Erythroblast (primary cell): ENCODE measurements around the gene SLC17A7.

ENCODE experiments used
- GATA1 ChIP-seq: IDR thresholded peaks from 2 replicates; pipeline ENCODE4 v1.6.1; 2011; ENCODE audit warnings: low read depth, mild to moderate bottlenecking, control low read depth, low read length, moderate library complexity
- POLR2A ChIP-seq: IDR thresholded peaks from 2 replicates; pipeline ENCODE4 v1.6.1; 2011; ENCODE audit warnings: mild to moderate bottlenecking, low read length

DNA sequence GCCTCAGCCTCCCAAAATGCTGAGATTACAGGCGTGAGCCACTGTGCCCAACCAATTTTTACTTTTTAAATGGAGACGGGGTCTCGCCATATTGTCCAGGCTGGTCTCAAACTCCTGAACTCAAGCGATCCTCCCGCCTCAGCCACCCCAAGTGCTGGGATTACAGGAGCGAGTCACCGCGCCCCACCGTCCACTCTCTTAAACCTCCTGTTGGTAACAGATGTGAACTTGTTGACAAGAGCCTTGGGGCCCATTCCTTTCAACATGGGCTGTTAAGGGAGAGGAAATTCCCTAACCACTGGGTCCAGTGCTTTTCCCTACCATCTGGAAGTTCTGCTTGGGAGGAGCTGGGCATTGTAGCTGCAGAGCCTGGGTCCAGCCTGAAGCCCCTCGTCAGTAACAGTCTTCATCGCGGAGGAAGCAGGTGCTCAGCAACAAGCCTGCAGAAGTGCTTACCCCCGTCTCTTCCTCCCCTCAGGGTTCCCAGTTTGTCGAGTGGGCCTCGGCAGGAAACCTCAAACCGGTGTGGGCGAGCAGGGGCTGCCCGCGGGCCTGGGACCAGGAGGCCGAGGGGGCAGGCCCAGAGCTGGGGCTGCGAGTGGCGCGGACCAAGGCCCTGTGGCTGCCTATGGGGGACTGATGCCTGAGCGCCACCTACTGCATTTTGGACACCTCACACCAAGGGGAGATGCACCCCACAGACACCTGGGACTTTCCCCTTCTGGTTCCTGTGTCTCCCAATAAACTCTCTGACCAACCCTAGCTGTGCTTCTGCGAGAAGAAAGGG lies 28.7 kb upstream of the SLC17A7 start:
- TF ChIP-seq POLR2A = no peak
- no peak for TF ChIP-seq GATA1
